HUDEP-2 (cell line): ENCODE measurements around the gene SLC10A3.

ENCODE experiments used
- DNase-seq, 76 experiments: peaks; one replicate each; lab custom pipeline; 2025; ENCODE audit not compliant: unreplicated experiment in 76 of 76; lab: John Stamatoyannopoulos, UW

The SLC10A3 gene

GRCh38 chrX:154485150-154486051, 5.0 kb downstream of the SLC10A3 start:
- DNase-seq = peak in 12 of 76 experiments; percentile 5 to 26 (median 18)

GRCh38 chrX:154484255-154485149, 5.9 kb downstream of the SLC10A3 start:
- DNase-seq = peak in 64 of 76 experiments; percentile 1 to 76 (median 46)

- no peak for DNase-seq
Observed at GRCh38 chrX:154483325-154483724, 7.1 kb downstream of the SLC10A3 start.

GRCh38 chrX:154482786-154483185, 7.6 kb downstream of the SLC10A3 start:
- no peak for DNase-seq

- no peak for DNase-seq
Observed at GRCh38 chrX:154481911-154482601, 8.4 kb downstream of the SLC10A3 start.

GRCh38 chrX:154481195-154481594, 9.2 kb downstream of the SLC10A3 start:
- no peak for DNase-seq

GRCh38 chrX:154478728-154479622, 11.5 kb downstream of the SLC10A3 start, which contains the start of gene LAGE3:
Gene LAGE3 (minus strand): TSS chrX:154479281. CDS start chrX:154478915, 366 bp downstream.
- peak in 75 of 76 experiments; percentile 3 to 95 (median 85) for DNase-seq

- peak in 1 of 76 experiments; percentile 3 for DNase-seq
Observed at GRCh38 chrX:154477891-154478477, 12.4 kb downstream of the SLC10A3 start.

- DNase-seq = no peak
Observed at GRCh38 chrX:154476821-154477220, 13.6 kb downstream of the SLC10A3 start.

- DNase-seq = peak in 2 of 76 experiments; percentile 2 to 4
Observed at GRCh38 chrX:154473683-154474082, 16.7 kb downstream of the SLC10A3 start.

GRCh38 chrX:154472685-154473632, 17.5 kb downstream of the SLC10A3 start:
- peak in 55 of 76 experiments; percentile 0 to 66 (median 34) for DNase-seq

GRCh38 chrX:154471839-154472684, 18.4 kb downstream of the SLC10A3 start:
- DNase-seq = no peak

- DNase-seq = peak in 16 of 76 experiments; percentile 4 to 43 (median 22)
Observed at GRCh38 chrX:154470914-154471568, 19.4 kb downstream of the SLC10A3 start.

GRCh38 chrX:154470434-154470833, 20.0 kb downstream of the SLC10A3 start:
- no peak for DNase-seq

GRCh38 chrX:154469880-154470279, 20.5 kb downstream of the SLC10A3 start:
- DNase-seq = no peak

- DNase-seq = no peak
Observed at GRCh38 chrX:154469114-154469513, 21.3 kb downstream of the SLC10A3 start.

- DNase-seq = no peak
Observed at GRCh38 chrX:154468217-154468616, 22.2 kb downstream of the SLC10A3 start.
